Retinal pigment epithelial cell (primary cell): Measurements from ENCODE around the gene G6PD.

Experiments used
- DNase-seq: peaks from one replicate; pipeline ENCODE4 v3.0.0-alpha.2; 2010; ENCODE audit warnings: low read depth
- H3K4me3 ChIP-seq: 2 replicates; pipeline ENCODE4 v1.5.1; 2011; ENCODE audit warnings: mild to moderate bottlenecking, low read length, control low read depth, moderate library complexity
- CTCF ChIP-seq: conservative IDR thresholded peaks from 2 replicates; pipeline ENCODE4 v1.5.1; 2011; ENCODE audit warnings: low read depth, low read length, control low read depth, inconsistent platforms

G6PD gene

GRCh38 chrX:154534526-154535322, 11.9 kb downstream of the G6PD start:
- no peak for DNase-seq
- peak; percentile 95 for TF ChIP-seq CTCF
- H3K4me3 ChIP-seq: no peak overlapping the region

GRCh38 chrX:154532690-154533089, 14.0 kb downstream of the G6PD start:
- no peak for DNase-seq
- H3K4me3 ChIP-seq: no peak overlapping the region
- no peak for TF ChIP-seq CTCF

GRCh38 chrX:154531626-154532025, 15.0 kb downstream of the G6PD start:
- DNase-seq: peak; percentile 52
- no peak overlapping the region for H3K4me3 ChIP-seq
- TF ChIP-seq CTCF: no peak

GRCh38 chrX:154530286-154530685, 16.4 kb downstream of the G6PD start:
- no peak for TF ChIP-seq CTCF
- DNase-seq: no peak
- H3K4me3 ChIP-seq: no peak overlapping the region

- no peak for TF ChIP-seq CTCF
- H3K4me3 ChIP-seq: no peak overlapping the region
- no peak for DNase-seq
Observed at GRCh38 chrX:154529206-154529612, 17.4 kb downstream of the G6PD start.

GRCh38 chrX:154526901-154527675, 19.6 kb downstream of the G6PD start:
- peak; percentile 57 for TF ChIP-seq CTCF
- DNase-seq: no peak
- peak overlapping the region; percentile 18 for H3K4me3 ChIP-seq
